Subcutaneous adipose tissue (tissue), 4 donors: ENCODE measurements around the gene CDPF1. TPM values are rescaled to one million over a fixed set of nuclear protein-coding genes. Genes with fewer than 3 reads are reported as not detected.

Experiments
- total RNA-seq, 4 donors: library from RNA; depleted of rRNA; stranded (reverse); fragments of >200 nt; gene quantifications; one replicate each; pipeline ENCODE4 v1.1.0, GENCODE V29; 2016
- TF ChIP-seq, protein P1 (sequence below): fragments of 450-650 bp; IDR thresholded peaks from one replicate; pipeline ENCODE4 v1.5.1; 2016; ENCODE audit warnings: low read depth, mild to moderate bottlenecking, control low read depth, antibody characterized with exemption, moderate library complexity

The CDPF1 gene
- total RNA-seq, 4 donors from 2014 or later = 3.4 to 13.6 (median 9.2) TPM

DNA sequence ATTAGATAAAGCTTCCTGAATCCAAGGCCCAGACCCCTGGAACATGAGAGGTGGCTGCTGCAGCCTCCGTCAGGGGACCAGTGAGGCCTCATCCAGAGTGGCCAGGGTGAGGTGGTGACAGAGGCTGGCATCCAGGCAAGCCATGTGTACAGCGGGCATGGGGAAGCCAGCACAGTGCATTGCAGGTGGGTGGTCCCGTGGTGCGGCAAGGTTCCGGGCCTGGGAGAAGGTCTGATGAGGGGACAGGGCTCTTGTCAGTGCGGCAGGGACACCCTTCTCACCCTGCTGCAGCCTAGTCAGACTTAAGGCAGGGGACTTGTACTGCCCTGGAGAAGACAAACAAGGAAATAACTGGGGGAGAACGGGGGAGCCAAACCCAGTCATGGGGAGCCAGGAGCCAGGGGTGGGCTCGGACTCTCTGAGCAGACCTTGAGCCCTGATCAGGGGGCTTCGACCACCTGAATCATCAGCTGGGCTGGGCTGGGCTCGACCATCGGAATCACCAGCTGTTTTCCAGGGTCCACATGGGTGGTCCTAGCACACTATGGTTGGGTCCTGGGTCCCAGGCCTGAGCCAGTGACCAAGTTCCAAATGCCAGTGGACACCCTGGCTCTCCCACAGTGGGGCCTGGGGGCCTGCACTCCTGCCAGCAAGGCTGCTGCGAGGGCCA lies 22.8 kb upstream of the CDPF1 start:
- TF ChIP-seq, protein P1, sequence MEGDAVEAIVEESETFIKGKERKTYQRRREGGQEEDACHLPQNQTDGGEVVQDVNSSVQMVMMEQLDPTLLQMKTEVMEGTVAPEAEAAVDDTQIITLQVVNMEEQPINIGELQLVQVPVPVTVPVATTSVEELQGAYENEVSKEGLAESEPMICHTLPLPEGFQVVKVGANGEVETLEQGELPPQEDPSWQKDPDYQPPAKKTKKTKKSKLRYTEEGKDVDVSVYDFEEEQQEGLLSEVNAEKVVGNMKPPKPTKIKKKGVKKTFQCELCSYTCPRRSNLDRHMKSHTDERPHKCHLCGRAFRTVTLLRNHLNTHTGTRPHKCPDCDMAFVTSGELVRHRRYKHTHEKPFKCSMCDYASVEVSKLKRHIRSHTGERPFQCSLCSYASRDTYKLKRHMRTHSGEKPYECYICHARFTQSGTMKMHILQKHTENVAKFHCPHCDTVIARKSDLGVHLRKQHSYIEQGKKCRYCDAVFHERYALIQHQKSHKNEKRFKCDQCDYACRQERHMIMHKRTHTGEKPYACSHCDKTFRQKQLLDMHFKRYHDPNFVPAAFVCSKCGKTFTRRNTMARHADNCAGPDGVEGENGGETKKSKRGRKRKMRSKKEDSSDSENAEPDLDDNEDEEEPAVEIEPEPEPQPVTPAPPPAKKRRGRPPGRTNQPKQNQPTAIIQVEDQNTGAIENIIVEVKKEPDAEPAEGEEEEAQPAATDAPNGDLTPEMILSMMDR = no peak

DNA sequence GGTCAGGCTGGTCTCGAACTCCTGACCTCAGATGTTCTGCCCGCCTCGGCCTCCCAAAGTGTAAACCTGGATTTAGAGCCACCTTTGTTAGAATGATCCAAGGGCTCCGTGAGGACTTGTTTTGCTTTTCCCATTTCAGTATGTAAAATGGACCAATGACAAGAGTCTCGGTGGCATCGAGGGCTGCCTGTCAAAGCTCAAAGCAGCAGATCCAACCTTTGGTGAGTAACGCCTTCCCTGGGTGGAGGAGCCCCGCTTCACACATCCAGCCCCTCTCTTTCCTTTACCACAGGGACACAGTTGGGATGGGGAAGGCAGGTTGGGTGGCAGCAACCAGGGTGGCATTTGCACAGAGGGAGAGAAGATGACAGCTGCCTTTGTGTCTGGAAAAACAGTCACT lies 22.1 kb upstream of the CDPF1 start:
- TF ChIP-seq, protein P1 = no peak

DNA sequence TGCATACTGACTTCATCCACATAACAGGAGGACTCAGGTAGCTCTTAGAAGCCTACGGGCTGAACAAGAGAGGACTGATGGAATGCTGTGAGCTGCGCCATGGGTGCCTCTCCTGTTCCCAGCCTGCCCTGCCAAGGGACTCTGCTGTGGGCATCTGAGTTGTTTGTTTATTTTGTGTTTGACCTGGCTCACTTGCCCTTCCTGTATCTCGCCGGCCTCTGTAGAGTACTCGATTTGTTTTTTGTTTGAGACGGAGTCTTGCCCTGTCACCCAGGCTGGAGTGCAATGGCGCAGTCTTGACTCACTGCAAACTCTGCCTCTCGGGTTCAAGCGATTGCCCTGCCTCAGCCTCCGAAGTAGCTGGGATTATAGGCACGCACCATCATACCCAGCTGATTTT lies 19.5 kb upstream of the CDPF1 start:
- TF ChIP-seq, protein P1 = no peak

DNA sequence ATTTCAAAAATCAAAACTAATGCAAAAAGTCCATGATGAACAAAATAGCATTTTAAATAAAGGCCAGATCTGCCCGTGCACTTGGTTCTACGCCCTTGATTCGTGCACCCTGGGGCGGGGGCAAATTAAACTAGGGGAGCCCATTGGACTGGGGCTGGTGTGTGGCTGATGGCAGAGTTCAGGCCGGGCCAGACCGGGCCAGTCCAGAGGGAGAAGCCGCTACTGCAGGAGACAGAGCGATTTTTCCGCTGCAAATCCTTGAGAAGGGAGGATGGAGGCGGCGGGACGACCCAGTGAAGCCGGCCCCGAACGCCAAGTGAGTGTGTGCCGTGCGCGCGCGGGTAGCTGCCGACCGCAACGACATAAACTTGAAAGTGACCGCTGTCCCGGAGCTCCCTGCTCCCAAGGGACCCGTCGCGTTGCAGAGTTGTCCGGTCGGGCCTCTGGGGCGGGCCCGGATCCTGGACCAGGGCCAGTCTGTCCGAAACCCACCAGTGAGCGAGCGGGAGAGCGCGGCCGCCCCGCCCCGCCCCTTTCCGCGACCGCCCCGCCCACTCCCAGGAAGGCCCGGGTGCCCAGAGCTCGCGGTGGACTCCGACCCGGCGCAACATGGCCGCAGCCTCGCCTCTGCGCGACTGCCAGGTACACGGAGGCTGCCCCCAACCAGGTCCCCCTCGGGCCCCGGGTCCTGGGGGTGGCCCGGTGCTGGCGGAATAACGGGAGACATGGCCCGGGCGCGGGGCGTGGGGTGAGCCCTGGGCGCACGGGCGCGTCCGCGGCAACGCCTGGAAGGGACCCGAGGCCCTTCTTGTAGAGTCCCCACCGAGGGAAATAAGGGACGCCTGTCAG lies 17.6 kb upstream of the CDPF1 start, which contains the start of gene TTC38:
TTC38 (plus strand) TSS at position 578 of the 849 bp plus-strand sequence; CDS start at position 610, 32 bp downstream.
- TF ChIP-seq, protein P1 = no peak

DNA sequence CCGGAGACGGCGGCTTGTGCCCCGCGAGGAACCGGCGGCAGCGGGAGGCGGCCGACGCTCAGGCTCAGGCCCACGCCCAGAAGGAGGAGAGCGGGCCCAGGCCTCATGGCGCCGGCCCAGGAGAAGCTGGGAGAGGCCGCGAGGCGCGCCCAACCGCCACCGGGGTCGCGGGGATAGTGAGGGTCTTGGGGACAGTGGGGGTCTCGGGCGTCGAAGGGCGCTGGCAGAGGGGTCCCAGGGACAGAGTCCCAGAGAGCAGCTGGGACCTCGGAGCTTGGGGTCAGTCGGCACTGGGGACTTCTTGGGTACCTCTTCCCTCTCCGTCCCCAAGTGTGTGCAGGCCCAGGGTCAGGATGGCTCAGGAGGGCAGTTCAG lies 13.1 kb upstream of the CDPF1 start, which contains the start of gene PKDREJ:
PKDREJ (minus strand) TSS at position 128 of the 375 bp plus-strand sequence; CDS start at position 107, 21 bp downstream.
- TF ChIP-seq, protein P1 = no peak

DNA sequence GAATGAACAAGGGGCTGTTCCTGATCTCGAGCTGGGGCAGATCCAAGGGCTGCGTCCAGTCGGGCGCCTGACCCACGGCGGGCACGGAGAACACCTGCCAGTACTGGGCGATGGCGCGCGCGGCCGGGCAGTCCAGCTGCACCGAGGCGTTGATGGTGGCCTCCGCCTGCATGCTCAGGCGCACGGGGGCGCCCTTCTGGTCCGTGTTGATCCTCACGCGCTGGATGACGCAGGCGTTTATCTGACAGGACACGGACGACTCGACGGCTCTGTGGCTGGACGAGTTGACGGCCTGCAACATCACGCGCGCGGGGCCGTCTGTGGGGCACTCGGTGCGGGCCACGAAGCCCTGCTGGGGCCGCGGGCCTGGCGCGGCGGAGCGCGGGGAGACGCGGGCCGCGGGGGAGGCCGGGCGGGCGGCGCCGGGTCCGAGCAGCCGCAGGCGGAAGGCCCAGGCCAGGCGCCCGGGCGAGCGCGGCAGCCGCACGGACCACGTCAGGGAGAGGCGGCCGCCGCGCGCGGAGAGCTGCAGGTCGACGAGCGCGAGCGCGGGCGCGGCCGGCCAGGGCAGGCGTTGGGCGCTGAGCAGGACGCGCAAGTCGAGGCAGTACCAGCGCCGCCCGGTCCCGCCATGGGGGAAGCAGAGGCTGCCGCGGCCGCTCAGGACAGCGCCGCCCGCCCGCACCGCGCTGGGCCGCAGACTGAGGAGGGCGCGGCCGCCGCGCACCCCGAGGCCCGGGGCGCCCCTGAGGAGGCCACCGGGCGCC lies 12.5 kb upstream of the CDPF1 start:
- TF ChIP-seq, protein P1 = no peak
